ENCODE results near the gene DOCK4.
"Not testable (repeated sequence)": the region's sequence is repeated elsewhere in the genome, so short reads cannot be mapped to it uniquely, and the experiment has no call there.

The DOCK4 gene

DNA sequence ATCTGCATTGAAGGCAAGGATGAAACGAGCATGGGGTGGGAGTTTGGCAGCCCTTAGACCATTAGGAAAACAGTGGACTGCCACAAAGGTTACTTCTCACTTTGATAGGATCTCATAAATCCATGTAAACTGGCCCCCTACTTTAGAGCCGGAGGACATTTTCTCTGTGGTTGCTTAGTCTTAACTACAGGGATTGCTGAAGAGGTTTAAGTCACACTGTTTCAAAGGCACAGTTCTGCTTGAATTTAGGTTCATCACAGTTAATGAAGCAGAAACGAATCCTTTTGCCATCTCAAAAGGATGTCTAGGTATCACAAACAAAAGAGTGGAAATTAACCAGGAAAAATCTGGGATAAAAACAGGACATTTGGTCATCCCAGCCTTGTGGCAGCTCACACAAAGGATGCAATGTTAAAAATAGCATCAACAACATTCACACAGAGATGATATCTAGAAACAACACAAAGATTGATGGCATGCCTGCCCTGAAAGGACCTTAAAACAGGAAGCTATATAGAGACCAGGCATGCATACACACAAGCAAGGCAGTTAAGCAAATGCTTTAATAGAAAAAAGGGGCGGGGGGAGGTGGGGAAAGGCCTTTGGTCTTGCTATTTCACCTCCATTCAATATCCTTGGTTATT, 74.0 kb downstream of the DOCK4 start:
- no peak for DNase-seq

DNA sequence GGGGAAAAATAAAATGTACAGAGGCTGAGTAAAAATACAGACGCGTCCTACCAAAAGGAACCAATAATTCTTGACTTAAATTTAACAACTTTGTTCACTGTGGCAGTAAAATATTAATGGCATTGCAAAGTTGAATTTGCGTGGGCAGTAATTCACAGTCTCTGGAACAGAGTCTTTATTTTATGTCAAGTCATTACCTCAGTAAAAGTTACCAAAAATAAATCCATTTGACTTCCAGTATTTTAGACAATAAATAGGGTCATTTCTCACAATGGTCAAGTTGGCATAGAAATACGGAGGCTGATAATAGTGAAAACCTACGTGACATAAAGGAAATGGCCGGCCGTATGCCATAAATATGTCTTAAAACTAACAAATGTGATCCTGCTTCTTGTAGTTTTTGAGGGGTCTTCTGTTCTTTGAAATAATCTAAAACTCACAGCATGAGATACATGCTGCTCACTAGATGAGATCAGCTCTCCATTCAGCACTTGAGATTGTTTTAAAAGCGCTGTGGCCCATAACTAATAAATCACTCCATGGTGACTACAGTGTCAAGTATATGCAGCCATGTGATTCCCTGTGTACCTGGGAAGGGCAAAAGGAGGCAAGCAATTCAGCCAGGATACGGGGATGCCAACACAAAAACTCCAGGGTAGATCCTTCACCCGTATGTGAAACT, 75.3 kb downstream of the DOCK4 start:
- DNase-seq: no peak

DNA sequence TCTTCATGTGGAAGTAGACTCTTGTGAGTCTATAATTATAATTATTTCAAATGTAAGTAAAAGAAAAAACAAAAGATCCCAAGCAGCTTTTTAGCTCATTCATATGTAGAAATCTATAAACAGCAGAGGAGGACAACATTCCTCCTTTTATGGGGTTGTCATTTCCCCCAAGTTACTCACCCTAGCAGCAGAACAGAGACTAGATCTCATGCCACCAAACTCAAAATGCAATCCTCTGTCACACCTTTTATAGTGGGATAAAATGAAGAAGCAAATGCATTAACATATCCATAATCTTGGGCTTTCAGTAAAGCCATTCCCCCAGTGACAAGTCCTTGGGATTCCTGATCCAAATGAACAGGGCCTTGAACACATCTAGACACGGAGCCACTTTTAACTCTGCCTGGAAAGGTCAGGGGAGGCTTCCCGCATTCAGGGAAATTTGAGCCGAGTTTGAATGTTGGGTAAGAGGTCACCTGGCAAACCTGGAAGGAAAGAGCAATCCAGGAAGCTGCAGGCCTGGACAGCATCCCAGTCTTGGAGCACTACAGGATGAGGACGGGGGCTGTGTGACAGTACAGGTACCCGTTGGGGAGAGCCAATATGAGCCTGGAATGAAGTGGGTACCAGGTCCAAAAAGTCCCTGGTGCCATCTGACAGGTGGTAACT, 76.4 kb downstream of the DOCK4 start:
- DNase-seq: no peak

DNA sequence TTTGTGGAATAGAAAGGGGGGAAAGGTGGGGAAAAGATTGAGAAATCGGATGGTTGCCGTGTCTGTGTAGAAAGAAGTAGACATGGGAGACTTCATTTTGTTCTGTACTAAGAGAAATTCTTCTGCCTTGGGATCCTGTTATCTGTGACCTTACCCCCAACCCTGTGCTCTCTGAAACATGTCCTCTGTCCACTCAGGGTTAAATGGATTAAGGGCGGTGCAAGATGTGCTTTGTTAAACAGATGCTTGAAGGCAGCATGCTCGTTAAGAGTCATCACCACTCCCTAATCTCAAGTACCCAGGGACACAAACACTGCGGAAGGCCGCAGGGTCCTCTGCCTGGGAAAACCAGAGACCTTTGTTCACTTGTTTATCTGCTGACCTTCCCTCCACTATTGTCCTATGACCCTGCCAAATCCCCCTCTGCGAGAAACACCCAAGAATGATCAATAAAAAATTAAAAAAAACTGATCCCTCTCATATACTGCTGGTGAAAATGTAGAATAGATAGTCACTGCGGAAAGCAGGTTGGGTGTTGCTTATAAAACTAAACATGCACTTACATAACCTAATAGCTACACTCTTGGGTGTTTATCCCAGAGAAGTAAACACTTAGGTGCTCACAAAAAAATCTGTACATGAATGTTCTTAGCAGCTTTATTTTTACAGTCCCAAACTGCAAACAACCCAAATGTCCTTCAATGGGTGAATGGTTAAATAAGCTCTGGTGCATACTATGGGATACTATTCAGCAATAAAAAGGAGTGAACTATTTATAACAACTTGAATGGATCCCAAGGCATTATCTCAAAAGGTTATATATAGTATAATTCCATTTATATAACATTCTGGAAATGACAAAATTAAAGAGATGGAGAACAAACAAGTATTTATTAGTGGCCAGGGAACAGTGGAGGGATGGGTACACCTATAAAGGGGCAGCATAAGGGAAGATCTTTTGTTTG, 77.5 kb downstream of the DOCK4 start:
- not testable (repeated sequence) for DNase-seq

DNA sequence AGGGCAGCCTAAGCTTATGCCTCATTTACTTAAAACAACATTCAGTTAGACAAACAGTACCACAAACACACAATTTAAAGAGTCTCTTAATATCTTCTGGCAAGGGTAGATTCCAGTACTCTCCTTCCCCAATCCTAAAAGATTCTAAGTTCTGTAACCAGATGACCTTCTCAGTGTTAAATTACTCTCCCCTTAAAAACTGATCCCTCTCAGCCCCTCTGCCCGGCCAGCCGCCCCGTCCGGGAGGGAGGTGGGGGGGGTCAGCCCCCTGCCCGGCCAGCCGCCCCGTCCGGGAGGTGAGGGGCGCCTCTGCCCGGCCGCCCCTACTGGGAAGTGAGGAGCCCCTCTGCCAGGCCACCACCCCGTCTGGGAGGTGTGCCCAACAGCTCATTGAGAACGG, 78.2 kb downstream of the DOCK4 start:
- not testable (repeated sequence) for DNase-seq

DNA sequence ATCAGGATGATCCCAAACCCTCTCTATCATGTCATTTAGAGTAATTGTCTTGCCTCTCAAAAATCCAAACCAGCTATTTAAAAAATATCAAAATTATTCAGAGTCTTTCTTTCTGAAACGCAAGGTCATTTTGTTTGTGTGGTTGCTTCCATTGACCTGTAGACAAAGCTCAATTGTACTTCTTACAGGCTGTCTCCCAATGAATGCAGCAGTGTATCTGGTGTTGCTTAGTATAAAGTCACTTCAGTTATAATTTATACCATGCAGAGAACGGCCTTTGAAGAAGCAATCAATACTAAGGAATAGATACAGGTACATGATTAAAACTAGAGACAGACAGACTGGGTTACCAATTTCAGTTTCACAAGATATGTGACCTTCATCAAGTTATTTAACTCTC, 80.9 kb downstream of the DOCK4 start:
- no peak for DNase-seq

DNA sequence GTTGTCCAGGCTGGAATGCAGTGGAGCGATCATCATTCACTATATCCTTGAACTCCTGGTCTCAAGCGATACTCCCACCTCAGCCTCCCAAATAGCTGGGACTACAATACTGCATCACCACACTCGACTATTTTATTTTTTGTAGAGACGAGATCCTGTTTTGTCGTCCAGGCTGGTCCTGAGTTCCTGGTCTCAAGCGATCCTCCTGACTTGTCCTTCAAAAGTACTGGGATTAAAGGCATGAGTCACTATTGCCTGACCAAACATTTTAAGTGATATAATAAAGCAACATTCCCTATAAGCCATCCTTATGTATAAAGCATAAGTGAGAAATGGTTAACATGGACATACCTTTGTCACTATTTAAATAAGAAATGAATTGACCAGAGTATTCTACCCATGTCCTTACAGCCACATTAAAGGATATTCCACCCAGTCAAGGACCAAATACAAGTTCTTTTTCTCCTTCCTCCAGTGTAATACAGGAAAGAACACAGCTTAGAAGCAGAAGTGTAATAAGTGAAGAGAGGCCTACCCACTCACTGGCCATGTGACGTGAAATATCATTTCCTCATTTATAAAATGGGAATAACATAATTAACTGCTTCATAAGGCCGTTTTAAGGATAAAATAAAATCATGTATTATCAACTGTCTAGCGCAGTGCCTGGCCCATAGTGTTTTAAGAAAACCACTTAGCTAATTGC, 82.0 kb downstream of the DOCK4 start:
- no peak for DNase-seq

DNA sequence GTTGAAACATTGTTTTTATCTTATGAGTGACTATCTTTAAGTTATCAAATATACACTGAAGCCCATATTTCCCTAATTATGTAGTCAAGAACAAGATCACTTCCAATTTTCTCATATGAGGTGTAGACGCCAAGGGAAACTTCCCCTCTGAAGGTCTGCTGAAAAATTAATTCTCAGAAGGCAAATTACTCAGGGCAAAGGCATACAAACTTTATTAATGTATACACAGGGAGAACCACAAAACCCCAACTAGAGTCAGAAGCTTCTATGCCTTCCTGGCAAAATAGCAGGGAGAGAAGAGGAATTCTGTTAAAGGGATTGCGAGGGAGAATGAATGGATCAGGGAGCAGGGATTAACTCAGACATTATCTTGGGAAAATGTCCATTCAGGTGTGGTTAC, 83.4 kb downstream of the DOCK4 start:
- no peak for DNase-seq

DNA sequence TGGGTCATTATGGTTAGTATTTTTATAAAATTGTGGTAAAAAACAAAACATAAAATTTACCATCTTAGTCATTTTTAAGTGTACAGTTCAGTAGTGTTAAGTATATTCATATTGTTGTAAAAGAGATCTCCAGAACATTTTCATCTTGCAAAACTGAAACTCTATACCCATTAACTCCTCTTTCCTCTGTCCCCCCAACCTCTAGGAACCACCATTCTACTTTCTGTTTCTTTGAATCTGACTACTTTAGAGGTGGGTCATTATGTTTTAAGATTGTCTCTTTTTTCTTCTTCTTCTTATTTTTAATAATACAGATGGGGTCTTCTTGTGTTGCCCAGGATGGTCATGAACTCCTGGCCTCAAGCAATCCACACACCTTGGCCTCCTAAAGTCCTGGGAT, 84.1 kb downstream of the DOCK4 start:
- no peak for DNase-seq

DNA sequence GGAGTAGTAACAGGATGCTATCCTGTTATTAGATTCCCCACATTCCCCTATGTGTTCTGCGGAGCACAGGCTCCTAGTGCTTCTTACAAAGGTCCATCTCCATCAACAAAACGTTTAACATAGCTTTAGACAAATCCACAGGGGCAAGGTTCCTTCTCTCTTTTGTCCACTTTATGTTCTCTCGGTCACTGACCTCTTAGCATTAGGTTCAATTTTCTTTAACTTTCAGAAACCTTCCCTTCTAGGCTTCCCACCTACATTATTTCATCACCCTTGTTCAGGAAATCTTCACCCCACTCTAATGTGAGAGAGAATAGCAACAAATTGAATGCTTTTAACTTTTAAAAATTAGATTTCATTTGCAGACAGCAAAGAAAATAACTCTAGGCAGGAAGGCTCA, 84.9 kb downstream of the DOCK4 start:
- no peak for DNase-seq

DNA sequence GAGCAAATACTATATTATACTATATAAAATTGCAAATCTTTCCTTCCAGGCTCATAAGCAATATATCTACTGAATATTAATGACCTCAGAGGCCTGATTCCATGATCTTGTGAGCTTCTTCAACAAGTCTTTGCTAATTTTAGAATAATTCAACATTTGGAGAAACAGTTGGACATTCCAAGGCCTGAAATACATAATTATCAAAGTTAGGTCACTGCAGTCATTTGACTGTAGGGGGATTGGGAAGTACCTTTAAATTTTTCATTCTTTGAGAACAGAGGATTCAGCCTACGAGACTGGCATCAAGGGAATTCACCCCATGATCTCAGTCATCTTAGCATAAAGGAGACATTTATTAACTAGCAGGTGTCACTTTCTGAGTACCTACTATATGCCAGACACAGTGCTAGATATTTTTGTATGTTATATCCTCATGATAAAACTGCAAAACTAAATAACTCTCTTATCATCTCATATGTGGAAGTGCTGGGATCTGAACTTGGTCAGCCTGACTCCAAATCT, 85.4 kb downstream of the DOCK4 start:
- no peak for DNase-seq

DNA sequence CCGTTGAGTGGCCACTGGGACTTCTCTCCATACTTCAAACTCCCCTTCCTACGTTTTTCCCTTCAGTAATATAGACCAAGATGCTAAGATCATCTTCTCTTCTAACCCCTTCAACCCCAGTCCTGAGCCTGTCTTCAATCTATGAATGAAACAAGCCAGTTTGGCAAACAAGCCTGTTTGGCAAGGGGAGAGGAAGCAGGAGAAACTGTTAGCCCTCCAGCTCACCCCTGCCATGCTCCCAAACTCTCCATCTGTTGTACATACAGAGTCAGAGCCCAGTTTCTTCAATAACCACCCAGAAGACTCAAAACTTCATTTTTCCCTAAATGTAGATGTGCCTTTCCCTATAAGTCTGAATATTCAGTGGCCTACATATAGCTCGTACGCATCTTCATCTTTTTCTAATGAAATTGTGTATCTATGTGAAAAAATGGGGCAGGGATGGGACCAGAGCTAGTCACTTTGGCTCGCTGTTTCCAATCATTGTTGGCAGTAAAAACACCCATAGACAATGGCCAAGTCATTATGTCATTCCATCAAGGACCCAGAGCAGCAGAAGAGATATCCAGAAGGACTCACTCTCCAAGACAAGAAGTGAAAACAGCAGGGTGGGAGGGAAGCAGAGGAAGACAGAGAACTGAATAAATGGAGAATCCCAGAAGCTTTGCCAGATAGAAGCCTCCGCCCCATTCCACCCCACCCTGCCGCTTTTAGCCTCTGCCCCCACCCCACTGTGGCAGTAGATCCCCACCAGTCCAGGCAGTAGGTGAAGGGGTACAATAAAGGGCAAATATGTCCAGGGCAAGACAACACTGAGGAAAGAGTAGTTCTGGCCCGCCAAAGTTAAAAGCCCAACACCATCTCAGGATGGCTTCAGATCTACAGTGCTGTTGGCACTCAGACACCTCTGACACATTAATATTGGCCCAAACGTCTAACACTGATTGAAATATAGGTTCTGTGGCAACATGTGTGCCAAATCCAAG, 87.3 kb downstream of the DOCK4 start:
- no peak for DNase-seq

DNA sequence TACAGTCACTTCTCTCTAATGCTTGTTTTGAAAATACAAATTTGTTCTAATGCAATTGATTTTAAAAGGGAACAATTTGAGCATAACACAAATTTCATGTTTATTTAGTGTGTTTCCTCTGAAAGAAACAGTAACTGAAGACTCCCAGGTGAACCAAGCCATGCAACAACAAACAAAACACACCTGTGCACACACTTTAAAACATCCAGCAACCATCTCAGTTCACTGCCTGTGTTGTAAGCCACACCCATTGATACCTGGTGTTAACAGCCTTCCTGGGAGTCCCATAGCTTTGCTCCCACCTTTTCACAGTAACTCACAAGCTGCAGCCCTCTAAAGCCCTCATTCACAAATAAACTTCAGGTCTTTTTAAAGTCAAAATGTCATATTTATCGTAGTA, 89.3 kb downstream of the DOCK4 start:
- no peak for DNase-seq

DNA sequence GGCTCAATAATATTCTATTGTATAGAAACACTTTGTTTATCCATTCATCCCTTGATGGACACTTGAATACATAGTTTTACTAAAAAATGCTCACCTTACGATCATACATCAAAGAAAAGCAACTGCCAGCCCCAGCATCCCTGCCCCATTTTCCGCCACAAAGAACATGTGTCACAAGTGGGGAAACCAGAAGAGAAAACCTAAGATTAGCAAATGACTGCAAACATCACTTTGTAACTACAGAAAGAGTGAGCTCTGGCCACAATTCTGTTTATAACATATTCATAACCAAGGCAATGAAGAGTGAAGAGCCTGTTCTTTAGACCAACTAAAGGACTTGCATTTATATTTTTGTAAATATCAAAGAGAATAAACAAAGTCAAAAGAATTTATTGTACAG, 89.8 kb downstream of the DOCK4 start:
- DNase-seq: no peak

DNA sequence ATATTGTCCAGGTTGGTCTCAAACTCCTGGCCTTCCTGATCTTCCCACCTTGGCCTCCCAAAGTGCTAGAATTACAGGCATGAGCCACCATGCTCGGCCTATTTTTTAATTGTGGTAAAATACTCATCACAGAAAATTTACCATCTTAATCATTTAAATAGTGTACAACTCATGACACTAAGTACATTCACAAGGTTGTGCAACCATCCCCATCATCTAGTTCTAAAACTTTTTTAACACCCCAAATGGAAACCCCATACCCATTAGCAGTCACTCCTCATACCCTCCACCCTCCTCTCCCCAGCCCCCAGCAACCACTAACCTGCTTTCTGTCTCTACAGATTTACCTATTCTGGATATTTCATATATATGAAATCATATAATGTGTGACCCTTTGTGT, 90.3 kb downstream of the DOCK4 start:
- no peak for DNase-seq

DNA sequence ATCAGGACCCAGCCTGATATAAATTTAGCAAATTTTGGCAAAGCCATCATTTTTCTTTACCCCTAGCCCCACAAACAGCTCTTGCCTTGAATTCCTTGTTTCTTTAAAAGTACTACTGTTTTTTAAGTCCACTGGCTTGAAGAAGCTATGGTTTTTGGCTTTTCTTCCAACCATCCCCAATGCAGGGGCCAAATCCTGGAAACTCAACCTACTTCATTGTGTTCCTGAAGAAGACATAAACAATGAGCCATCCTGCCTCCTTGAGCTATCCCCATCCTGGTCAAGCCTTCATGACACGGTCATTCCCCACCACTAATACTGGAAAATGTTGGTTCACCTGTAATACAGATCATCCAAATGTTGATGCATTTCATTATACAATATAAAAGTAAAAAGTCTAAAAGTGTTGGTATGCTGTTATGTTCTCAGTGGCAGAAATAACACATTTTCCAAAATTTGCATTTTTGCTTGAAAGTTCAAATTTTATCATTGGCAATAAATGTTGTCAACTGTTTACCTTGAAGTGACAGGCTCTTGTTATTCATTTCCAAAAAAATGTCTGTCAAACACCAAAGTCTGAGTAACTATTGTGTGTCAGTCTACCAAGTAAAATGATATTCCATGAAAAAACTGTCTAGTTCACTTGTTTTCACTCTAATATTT, 92.2 kb downstream of the DOCK4 start:
- no peak for DNase-seq

DNA sequence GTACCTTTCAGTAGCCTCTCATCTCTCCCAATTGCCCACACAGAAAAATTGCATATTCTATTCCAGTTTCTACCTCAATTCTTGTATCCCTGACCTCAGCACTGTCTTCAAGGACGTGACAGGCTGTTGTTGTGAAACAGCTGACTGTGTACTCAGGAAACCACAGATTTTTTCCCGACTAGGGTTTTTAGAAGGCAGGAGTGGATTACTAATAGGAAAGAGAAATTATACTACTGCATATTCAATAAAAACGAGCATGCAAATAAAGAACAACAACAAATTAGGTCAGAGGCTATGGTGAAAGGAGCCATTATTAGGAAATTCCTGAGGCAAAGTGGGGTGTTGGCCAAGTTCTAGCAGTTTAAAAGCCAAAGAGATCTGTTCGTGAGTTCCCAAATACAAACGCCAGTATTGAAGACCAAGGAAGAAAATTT, 93.4 kb downstream of the DOCK4 start:
- no peak for DNase-seq

DNA sequence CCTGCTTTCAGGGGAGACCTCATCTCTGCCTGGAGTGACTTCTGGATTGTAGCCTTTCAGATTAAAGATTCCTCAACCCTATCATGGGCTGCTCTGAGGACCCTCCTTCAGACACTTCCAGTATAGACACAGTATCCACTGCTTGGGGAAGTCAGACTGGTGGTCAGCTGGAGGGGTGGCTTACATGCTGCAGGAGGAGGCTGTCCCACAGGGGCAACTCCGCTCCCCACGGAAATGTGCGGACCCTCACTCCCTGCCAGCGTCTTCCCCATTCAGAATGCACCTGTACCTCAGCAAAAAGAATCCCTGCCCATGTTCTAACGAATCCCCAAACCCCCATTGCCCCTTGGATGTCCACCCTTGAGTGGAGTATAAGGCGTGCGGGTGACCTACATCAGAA, 95.5 kb downstream of the DOCK4 start:
- no peak for DNase-seq

DNA sequence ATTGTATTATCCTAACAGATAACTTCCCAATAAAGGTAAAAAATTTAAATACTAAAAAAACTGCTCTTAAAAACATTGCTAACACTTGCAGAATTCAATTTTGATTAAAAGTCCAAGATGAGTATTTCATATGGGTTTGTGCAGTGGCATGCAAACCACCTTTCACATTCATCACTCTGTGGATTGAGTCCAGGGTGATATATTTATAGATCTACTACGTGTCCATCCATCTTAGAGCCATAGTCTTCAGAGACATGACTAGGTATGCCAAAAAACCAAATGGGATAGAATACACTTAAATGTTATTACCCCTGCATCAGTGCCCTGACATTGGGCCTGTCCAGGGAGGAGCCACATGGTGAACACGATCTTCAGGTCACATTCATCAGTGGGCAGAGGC, 96.0 kb downstream of the DOCK4 start:
- DNase-seq: no peak

DNA sequence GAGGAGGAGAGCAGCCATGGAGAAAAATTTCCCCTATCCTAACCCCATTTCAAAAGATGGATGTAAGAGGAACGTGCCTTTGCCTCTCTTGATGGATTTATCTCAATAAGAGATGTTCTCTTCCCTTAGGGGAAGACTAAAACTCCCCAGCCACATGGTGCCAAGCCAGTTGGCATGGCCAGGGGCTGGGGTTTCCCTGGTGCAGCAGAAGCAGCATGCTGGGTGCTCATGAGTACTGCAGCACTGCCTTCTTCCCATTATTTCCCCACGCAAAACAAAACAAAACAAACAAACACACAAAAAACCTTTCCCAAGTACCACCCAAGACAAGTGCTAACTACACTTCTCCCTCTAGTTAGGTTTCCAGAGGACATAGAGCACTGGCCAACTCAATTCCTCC, 97.2 kb downstream of the DOCK4 start:
- no peak for DNase-seq
